Calu3 (cell line): ENCODE measurements around the gene BPTF. TPM values are rescaled to one million over a fixed set of nuclear protein-coding genes. Genes with fewer than 3 reads are reported as not detected.

Source experiments
- BruUV-seq: library from RNA; stranded (reverse); fragments of 400-500 nt; replicated peaks from 2 replicates; lab custom pipeline; 2021; lab: Mats Ljungman, UMichigan
- CTCF ChIA-PET: fragments of 300-600 bp; sonication (Branson Sonifier 250); formaldehyde crosslinking; loops from one replicate; lab custom pipeline; 2022; ENCODE audit warnings: antibody characterized with exemption; lab: Charles Lee
- DNase-seq: peaks from one replicate; pipeline ENCODE4 v3.0.0; 2022
- H3K27ac Mint-ChIP-seq: one replicate; pipeline ENCODE4 v1.8.0; 2022; ENCODE audit warnings: mixed read lengths; ENCODE audit not compliant: unreplicated experiment
- H3K27me3 Mint-ChIP-seq: one replicate; pipeline ENCODE4 v1.8.0; 2022; ENCODE audit warnings: mixed read lengths; ENCODE audit not compliant: unreplicated experiment
- H3K36me3 Mint-ChIP-seq: one replicate; pipeline ENCODE4 v1.8.0; 2022; ENCODE audit warnings: mild to moderate bottlenecking, moderate library complexity, mixed read lengths; ENCODE audit not compliant: insufficient read depth, unreplicated experiment
- H3K4me1 Mint-ChIP-seq: one replicate; pipeline ENCODE4 v1.8.0; 2022; ENCODE audit warnings: mild to moderate bottlenecking, low read depth, mixed read lengths; ENCODE audit not compliant: unreplicated experiment
- H3K4me3 Mint-ChIP-seq: one replicate; pipeline ENCODE4 v1.8.0; 2022; ENCODE audit warnings: mild to moderate bottlenecking, low read depth, moderate library complexity, mixed read lengths; ENCODE audit not compliant: unreplicated experiment
- H3K9me3 Mint-ChIP-seq: one replicate; pipeline ENCODE4 v1.8.0; 2022; ENCODE audit warnings: low read depth, mixed read lengths; ENCODE audit not compliant: unreplicated experiment
- CTCF ChIP-seq: fragments of 200-600 bp; IDR thresholded peaks from one replicate; pipeline ENCODE4 v1.8.0; 2022; ENCODE audit warnings: antibody characterized with exemption; ENCODE audit not compliant: unreplicated experiment
- intact Hi-C: fragments of 100-400 bp; cut with micrococcal nuclease; formaldehyde crosslinking; loops from one replicate; pipeline ENCODE4 v1.10.0; 2022; ENCODE audit not compliant: unreplicated experiment
- total RNA-seq: library from RNA; stranded (reverse); gene quantifications from 2 replicates; pipeline ENCODE4 v1.2.3, GENCODE V29; 2022

BPTF gene
- total RNA-seq, 1 experiment from 2014 or later = 66.8 TPM

- peaks cover 5% of the 10 kb centered on the region for H3K36me3 Mint-ChIP-seq
- no peak for TF ChIP-seq CTCF
- CTCF ChIA-PET = interaction anchor here (0.7 kb wide), 1 partner anchor 13 kb away, joined by 4 read pairs; no protein-coding TSS in a partner anchor
- no peaks in the 10 kb centered on the region for H3K27me3 Mint-ChIP-seq
- H3K4me1 Mint-ChIP-seq = no peaks in the 10 kb centered on the region
- DNase-seq = no peak
- intact Hi-C loops = no loop called here
- no peak overlapping the region for H3K27ac Mint-ChIP-seq
- BruUV-seq = no TSS peak
- peaks cover 3% of the 10 kb centered on the region for H3K9me3 Mint-ChIP-seq
- H3K4me3 Mint-ChIP-seq = no peak overlapping the region
Measured at GRCh38 chr17:67862614-67863217, 37.4 kb downstream of the BPTF start.

GRCh38 chr17:67863624-67864247, 38.4 kb downstream of the BPTF start:
- CTCF ChIA-PET = interaction anchor here (0.7 kb wide), 1 partner anchor 63 kb away, joined by 5 read pairs; no protein-coding TSS in a partner anchor
- no peak overlapping the region for H3K4me3 Mint-ChIP-seq
- intact Hi-C loops = no loop called here
- DNase-seq = no peak
- H3K27me3 Mint-ChIP-seq = no peaks in the 10 kb centered on the region
- peaks cover 3% of the 10 kb centered on the region for H3K9me3 Mint-ChIP-seq
- no peaks in the 10 kb centered on the region for H3K4me1 Mint-ChIP-seq
- TF ChIP-seq CTCF = no peak
- H3K27ac Mint-ChIP-seq = no peak overlapping the region
- BruUV-seq = no TSS peak
- peaks cover 5% of the 10 kb centered on the region for H3K36me3 Mint-ChIP-seq

GRCh38 chr17:67865438-67865837, 40.1 kb downstream of the BPTF start:
- Mint-ChIP-seq H3K4me3 (no peak overlapping the region), H3K4me1 (no peaks in the 10 kb centered on the region), H3K27ac (no peak overlapping the region), H3K27me3 (no peaks in the 10 kb centered on the region), H3K36me3 (peaks cover 5% of the 10 kb centered on the region), H3K9me3 (peaks cover 3% of the 10 kb centered on the region)
- no peak for TF ChIP-seq CTCF
- intact Hi-C loops = no loop called here
- CTCF ChIA-PET = no interaction called here
- BruUV-seq = no TSS peak
- no peak for DNase-seq

- Mint-ChIP-seq H3K4me3 (no peak overlapping the region), H3K36me3 (peaks cover 5% of the 10 kb centered on the region), H3K9me3 (peaks cover 3% of the 10 kb centered on the region), H3K27me3 (no peaks in the 10 kb centered on the region), H3K4me1 (no peaks in the 10 kb centered on the region), H3K27ac (no peak overlapping the region)
- CTCF ChIA-PET = no interaction called here
- intact Hi-C loops = no loop called here
- TF ChIP-seq CTCF = no peak
- no TSS peak for BruUV-seq
- no peak for DNase-seq
Measured at GRCh38 chr17:67867591-67867990, 42.3 kb downstream of the BPTF start.
